A673 (cell line): ENCODE results near the gene IP6K1.

Source experiments
- EZH2 ChIP-seq: fragments of 200-600 bp; sonication (generic); IDR thresholded peaks from 2 replicates; pipeline ENCODE4 v1.6.1; 2017; ENCODE audit warnings: borderline replicate concordance, low read depth, mild to moderate bottlenecking, mixed read lengths, antibody characterized with exemption, low read length; ENCODE audit not compliant: poor library complexity, severe bottlenecking
- TF ChIP-seq, protein P1 (sequence below): fragments of 300-800, 200-600 bp; sonication (generic); conservative IDR thresholded peaks from 2 replicates; pipeline ENCODE4 v1.5.1; 2017; ENCODE audit warnings: low read depth, mild to moderate bottlenecking, antibody characterized with exemption, low read length, moderate library complexity, mixed read lengths

- TF ChIP-seq, protein P1, sequence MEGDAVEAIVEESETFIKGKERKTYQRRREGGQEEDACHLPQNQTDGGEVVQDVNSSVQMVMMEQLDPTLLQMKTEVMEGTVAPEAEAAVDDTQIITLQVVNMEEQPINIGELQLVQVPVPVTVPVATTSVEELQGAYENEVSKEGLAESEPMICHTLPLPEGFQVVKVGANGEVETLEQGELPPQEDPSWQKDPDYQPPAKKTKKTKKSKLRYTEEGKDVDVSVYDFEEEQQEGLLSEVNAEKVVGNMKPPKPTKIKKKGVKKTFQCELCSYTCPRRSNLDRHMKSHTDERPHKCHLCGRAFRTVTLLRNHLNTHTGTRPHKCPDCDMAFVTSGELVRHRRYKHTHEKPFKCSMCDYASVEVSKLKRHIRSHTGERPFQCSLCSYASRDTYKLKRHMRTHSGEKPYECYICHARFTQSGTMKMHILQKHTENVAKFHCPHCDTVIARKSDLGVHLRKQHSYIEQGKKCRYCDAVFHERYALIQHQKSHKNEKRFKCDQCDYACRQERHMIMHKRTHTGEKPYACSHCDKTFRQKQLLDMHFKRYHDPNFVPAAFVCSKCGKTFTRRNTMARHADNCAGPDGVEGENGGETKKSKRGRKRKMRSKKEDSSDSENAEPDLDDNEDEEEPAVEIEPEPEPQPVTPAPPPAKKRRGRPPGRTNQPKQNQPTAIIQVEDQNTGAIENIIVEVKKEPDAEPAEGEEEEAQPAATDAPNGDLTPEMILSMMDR, result no peak
- TF ChIP-seq EZH2, result no peak
Measured at GRCh38 chr3:49711489-49711888, 74.9 kb downstream of the IP6K1 start.
